Measurements from ENCODE around the gene XXYLT1. TPM values are rescaled to one million over a fixed set of nuclear protein-coding genes. Genes with fewer than 3 reads are reported as not detected.

The XXYLT1 gene
- total RNA-seq, 1 experiment from 2014 or later = 27.2 TPM

GRCh38 chr3:195129644-195130492 lies 141.1 kb downstream of the XXYLT1 start:
- no peaks in the 10 kb centered on the region for H3K36me3 ChIP-seq
- H3K4me1 ChIP-seq (replicated peaks) = no peaks in the 10 kb centered on the region
- no peaks in the 10 kb centered on the region for H3K9me3 ChIP-seq (replicated peaks)
- H3K4me3 ChIP-seq = no peak overlapping the region
- no peak for DNase-seq (ENCODE audit: low read depth in 1 of 2, low spot score in 2 of 2)
- H3K27me3 ChIP-seq (replicated peaks) = no peaks in the 10 kb centered on the region
- H3K27ac ChIP-seq = no peak overlapping the region

- Histone ChIP-seq H3K36me3 (no peaks in the 10 kb centered on the region), H3K9me3 (replicated peaks) (no peaks in the 10 kb centered on the region), H3K27me3 (replicated peaks) (no peaks in the 10 kb centered on the region), H3K27ac (no peak overlapping the region), H3K4me1 (replicated peaks) (no peaks in the 10 kb centered on the region), H3K4me3 (no peak overlapping the region)
- DNase-seq (ENCODE audit: low read depth in 1 of 2, low spot score in 2 of 2) = no peak
Measured at GRCh38 chr3:195129072-195129643, 141.8 kb downstream of the XXYLT1 start.

- Histone ChIP-seq H3K4me1 (replicated peaks) (no peaks in the 10 kb centered on the region), H3K9me3 (replicated peaks) (no peaks in the 10 kb centered on the region), H3K27me3 (replicated peaks) (no peaks in the 10 kb centered on the region), H3K27ac (no peak overlapping the region), H3K36me3 (no peaks in the 10 kb centered on the region), H3K4me3 (no peak overlapping the region)
- no peak for DNase-seq (ENCODE audit: low read depth in 1 of 2, low spot score in 2 of 2)
Measured at GRCh38 chr3:195128255-195129071, 142.5 kb downstream of the XXYLT1 start.

- no peaks in the 10 kb centered on the region for H3K9me3 ChIP-seq (replicated peaks)
- no peak overlapping the region for H3K4me3 ChIP-seq
- no peak overlapping the region for H3K27ac ChIP-seq
- no peak for DNase-seq (ENCODE audit: low read depth in 1 of 2, low spot score in 2 of 2)
- H3K36me3 ChIP-seq = no peaks in the 10 kb centered on the region
- no peaks in the 10 kb centered on the region for H3K4me1 ChIP-seq (replicated peaks)
- no peaks in the 10 kb centered on the region for H3K27me3 ChIP-seq (replicated peaks)
Measured at GRCh38 chr3:195126056-195126605, 144.8 kb downstream of the XXYLT1 start.

GRCh38 chr3:195125646-195126045 lies 145.3 kb downstream of the XXYLT1 start:
- no peak for DNase-seq (ENCODE audit: low read depth in 1 of 2, low spot score in 2 of 2)
- Histone ChIP-seq H3K9me3 (replicated peaks) (no peaks in the 10 kb centered on the region), H3K27ac (no peak overlapping the region)

GRCh38 chr3:195124378-195124992 lies 146.5 kb downstream of the XXYLT1 start:
- Histone ChIP-seq H3K4me1 (replicated peaks) (peaks cover 12% of the 10 kb centered on the region), H3K36me3 (no peaks in the 10 kb centered on the region), H3K27ac (no peak overlapping the region), H3K27me3 (replicated peaks) (no peaks in the 10 kb centered on the region), H3K9me3 (replicated peaks) (no peaks in the 10 kb centered on the region), H3K4me3 (no peak overlapping the region)
- DNase-seq (ENCODE audit: low read depth in 1 of 2, low spot score in 2 of 2) = no peak

More at GRCh38 chr3:195125646-195126045, 145.3 kb downstream of the XXYLT1 start:
- H3K4me3 ChIP-seq = no peak overlapping the region
- H3K27me3 ChIP-seq (replicated peaks) = no peaks in the 10 kb centered on the region
- H3K36me3 ChIP-seq = no peaks in the 10 kb centered on the region
- H3K4me1 ChIP-seq (replicated peaks) = peaks cover 4% of the 10 kb centered on the region

- peaks cover 24% of the 10 kb centered on the region for H3K4me1 ChIP-seq (replicated peaks)
- H3K27ac ChIP-seq = no peak overlapping the region
- DNase-seq (ENCODE audit: low read depth in 1 of 2, low spot score in 2 of 2) = no peak
Measured at GRCh38 chr3:195123281-195123691, 147.7 kb downstream of the XXYLT1 start.

GRCh38 chr3:195122261-195122660 lies 148.7 kb downstream of the XXYLT1 start:
- H3K9me3 ChIP-seq (replicated peaks) = no peaks in the 10 kb centered on the region
- H3K27ac ChIP-seq = no peak overlapping the region
- H3K27me3 ChIP-seq (replicated peaks) = no peaks in the 10 kb centered on the region
- no peak for DNase-seq (ENCODE audit: low read depth in 1 of 2, low spot score in 2 of 2)
- no peaks in the 10 kb centered on the region for H3K36me3 ChIP-seq
- no peak overlapping the region for H3K4me3 ChIP-seq
- peaks cover 32% of the 10 kb centered on the region for H3K4me1 ChIP-seq (replicated peaks)

More at GRCh38 chr3:195123281-195123691, 147.7 kb downstream of the XXYLT1 start:
- H3K27me3 ChIP-seq (replicated peaks) = no peaks in the 10 kb centered on the region
- H3K36me3 ChIP-seq = no peaks in the 10 kb centered on the region
- no peak overlapping the region for H3K4me3 ChIP-seq
- H3K9me3 ChIP-seq (replicated peaks) = no peaks in the 10 kb centered on the region

- H3K27ac ChIP-seq = peak overlapping the region; percentile 78
Measured at GRCh38 chr3:195120267-195120601, 150.7 kb downstream of the XXYLT1 start.

GRCh38 chr3:195119461-195120266 lies 151.3 kb downstream of the XXYLT1 start:
- peaks cover 32% of the 10 kb centered on the region for H3K4me1 ChIP-seq (replicated peaks)
- no peak overlapping the region for H3K4me3 ChIP-seq
- no peaks in the 10 kb centered on the region for H3K9me3 ChIP-seq (replicated peaks)
- no peaks in the 10 kb centered on the region for H3K27me3 ChIP-seq (replicated peaks)
- no peaks in the 10 kb centered on the region for H3K36me3 ChIP-seq
- peak overlapping the region; percentile 78 for H3K27ac ChIP-seq
- DNase-seq (ENCODE audit: low read depth in 1 of 2, low spot score in 2 of 2) = peak; percentile 92 to 94

More at GRCh38 chr3:195120267-195120601, 150.7 kb downstream of the XXYLT1 start:
- no peaks in the 10 kb centered on the region for H3K36me3 ChIP-seq
- no peak for DNase-seq (ENCODE audit: low read depth in 1 of 2, low spot score in 2 of 2)
- peaks cover 32% of the 10 kb centered on the region for H3K4me1 ChIP-seq (replicated peaks)
- H3K27me3 ChIP-seq (replicated peaks) = no peaks in the 10 kb centered on the region
- H3K4me3 ChIP-seq = no peak overlapping the region
- no peaks in the 10 kb centered on the region for H3K9me3 ChIP-seq (replicated peaks)

GRCh38 chr3:195118671-195119070 lies 152.3 kb downstream of the XXYLT1 start:
- DNase-seq (ENCODE audit: low read depth in 1 of 2, low spot score in 2 of 2) = no peak
- Histone ChIP-seq H3K36me3 (no peaks in the 10 kb centered on the region), H3K9me3 (replicated peaks) (no peaks in the 10 kb centered on the region), H3K27me3 (replicated peaks) (no peaks in the 10 kb centered on the region), H3K4me3 (no peak overlapping the region), H3K4me1 (replicated peaks) (peaks cover 32% of the 10 kb centered on the region), H3K27ac (no peak overlapping the region)

GRCh38 chr3:195117978-195118581 lies 152.9 kb downstream of the XXYLT1 start:
- no peak overlapping the region for H3K27ac ChIP-seq
- no peak for DNase-seq (ENCODE audit: low read depth in 1 of 2, low spot score in 2 of 2)
- no peaks in the 10 kb centered on the region for H3K36me3 ChIP-seq
- H3K27me3 ChIP-seq (replicated peaks) = no peaks in the 10 kb centered on the region
- H3K4me1 ChIP-seq (replicated peaks) = peaks cover 32% of the 10 kb centered on the region
- H3K9me3 ChIP-seq (replicated peaks) = no peaks in the 10 kb centered on the region
- no peak overlapping the region for H3K4me3 ChIP-seq
